22Rv1 (cell line): ENCODE measurements around the gene SPHK2.

Experiments
- ZFX ChIP-seq: fragments of 450-650 bp; IDR thresholded peaks from 2 replicates; pipeline ENCODE4 v1.6.1; 2017; ENCODE audit warnings: antibody characterized with exemption, borderline replicate concordance
- TF ChIP-seq, protein P1 (sequence below): fragments of 450-650 bp; IDR thresholded peaks from 2 replicates; pipeline ENCODE4 v1.5.1; 2017; ENCODE audit warnings: mild to moderate bottlenecking

DNA sequence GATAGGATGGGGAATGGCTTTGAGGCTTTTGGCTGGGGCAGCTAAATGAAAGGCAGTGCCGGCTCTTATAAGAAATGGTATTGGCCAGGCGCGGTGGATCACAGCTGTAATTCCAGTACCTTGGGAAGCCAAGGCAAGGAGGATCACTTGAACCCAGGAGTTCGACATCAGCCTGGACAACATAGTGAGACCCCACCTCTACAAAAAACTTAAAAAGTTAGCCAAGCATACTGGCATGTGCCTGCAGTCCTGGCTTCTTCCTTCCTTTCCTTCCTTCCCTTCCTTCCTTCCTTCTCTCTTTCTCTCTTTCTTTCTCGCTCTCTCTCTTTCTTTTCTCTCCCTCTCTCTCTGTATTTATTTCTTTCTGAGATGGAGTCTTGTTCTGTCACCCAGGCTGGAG is 23.6 kb downstream of the SPHK2 start:
- TF ChIP-seq, protein P1, sequence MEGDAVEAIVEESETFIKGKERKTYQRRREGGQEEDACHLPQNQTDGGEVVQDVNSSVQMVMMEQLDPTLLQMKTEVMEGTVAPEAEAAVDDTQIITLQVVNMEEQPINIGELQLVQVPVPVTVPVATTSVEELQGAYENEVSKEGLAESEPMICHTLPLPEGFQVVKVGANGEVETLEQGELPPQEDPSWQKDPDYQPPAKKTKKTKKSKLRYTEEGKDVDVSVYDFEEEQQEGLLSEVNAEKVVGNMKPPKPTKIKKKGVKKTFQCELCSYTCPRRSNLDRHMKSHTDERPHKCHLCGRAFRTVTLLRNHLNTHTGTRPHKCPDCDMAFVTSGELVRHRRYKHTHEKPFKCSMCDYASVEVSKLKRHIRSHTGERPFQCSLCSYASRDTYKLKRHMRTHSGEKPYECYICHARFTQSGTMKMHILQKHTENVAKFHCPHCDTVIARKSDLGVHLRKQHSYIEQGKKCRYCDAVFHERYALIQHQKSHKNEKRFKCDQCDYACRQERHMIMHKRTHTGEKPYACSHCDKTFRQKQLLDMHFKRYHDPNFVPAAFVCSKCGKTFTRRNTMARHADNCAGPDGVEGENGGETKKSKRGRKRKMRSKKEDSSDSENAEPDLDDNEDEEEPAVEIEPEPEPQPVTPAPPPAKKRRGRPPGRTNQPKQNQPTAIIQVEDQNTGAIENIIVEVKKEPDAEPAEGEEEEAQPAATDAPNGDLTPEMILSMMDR: no peak
- TF ChIP-seq ZFX: no peak
